Measurements from ENCODE around the gene CCDC92. TPM values are rescaled to one million over a fixed set of nuclear protein-coding genes. Genes with fewer than 3 reads are reported as not detected.

Gene CCDC92
- total RNA-seq, 1 donor from 2014 or later: 25.9 TPM

DNA sequence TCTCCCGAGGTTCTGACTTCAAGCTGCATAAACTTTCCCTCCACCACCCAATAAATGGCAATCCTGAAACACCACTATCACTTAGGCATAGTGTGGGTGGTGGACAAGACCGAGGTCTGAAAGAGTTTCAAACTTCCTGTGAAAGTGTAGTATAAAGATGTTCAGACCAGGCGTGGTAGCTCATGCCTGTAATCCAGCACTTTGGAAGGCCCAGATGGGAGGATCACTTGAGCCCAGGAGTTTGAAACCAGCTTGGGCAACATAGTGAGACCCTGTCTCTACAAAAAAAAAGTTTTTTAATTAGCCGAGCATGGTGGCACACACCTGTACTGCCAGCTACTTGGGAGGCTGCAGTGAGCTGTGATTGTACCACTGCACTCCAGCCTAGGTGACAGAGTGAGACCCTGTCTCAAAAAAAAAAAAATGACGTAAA, 61.9 kb downstream of the CCDC92 start:
- TF ChIP-seq, protein P1, sequence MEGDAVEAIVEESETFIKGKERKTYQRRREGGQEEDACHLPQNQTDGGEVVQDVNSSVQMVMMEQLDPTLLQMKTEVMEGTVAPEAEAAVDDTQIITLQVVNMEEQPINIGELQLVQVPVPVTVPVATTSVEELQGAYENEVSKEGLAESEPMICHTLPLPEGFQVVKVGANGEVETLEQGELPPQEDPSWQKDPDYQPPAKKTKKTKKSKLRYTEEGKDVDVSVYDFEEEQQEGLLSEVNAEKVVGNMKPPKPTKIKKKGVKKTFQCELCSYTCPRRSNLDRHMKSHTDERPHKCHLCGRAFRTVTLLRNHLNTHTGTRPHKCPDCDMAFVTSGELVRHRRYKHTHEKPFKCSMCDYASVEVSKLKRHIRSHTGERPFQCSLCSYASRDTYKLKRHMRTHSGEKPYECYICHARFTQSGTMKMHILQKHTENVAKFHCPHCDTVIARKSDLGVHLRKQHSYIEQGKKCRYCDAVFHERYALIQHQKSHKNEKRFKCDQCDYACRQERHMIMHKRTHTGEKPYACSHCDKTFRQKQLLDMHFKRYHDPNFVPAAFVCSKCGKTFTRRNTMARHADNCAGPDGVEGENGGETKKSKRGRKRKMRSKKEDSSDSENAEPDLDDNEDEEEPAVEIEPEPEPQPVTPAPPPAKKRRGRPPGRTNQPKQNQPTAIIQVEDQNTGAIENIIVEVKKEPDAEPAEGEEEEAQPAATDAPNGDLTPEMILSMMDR (conservative IDR thresholded peaks at IDR 0.05; ENCODE audit: low read depth, low read length): no peak
- H3K4me3 ChIP-seq (ENCODE audit: low read depth, low read length): no peak overlapping the region
- no peak for DNase-seq (ENCODE audit: low read depth)

DNA sequence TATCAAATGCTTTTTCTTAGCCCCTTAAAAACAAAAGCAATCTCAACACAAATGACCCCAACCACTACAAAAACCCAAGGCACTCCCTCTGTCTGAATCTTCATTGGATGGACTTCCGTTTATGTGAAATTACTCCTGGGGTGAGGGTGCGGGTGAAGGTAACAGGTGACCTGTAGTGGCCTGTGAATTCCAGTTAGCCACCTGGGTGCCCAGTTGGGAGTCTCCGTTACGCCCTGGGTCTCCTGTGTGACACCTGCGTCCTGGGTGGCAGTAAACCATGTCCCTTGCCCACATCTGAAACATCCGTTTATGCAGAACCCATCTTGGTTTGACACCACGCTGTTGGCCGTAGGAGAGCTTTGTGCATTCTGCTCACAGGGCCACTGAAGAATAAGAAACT, 62.6 kb downstream of the CCDC92 start:
- no peak for DNase-seq (ENCODE audit: low read depth)
- TF ChIP-seq, protein P1 (conservative IDR thresholded peaks at IDR 0.05; ENCODE audit: low read depth, low read length): no peak

DNA sequence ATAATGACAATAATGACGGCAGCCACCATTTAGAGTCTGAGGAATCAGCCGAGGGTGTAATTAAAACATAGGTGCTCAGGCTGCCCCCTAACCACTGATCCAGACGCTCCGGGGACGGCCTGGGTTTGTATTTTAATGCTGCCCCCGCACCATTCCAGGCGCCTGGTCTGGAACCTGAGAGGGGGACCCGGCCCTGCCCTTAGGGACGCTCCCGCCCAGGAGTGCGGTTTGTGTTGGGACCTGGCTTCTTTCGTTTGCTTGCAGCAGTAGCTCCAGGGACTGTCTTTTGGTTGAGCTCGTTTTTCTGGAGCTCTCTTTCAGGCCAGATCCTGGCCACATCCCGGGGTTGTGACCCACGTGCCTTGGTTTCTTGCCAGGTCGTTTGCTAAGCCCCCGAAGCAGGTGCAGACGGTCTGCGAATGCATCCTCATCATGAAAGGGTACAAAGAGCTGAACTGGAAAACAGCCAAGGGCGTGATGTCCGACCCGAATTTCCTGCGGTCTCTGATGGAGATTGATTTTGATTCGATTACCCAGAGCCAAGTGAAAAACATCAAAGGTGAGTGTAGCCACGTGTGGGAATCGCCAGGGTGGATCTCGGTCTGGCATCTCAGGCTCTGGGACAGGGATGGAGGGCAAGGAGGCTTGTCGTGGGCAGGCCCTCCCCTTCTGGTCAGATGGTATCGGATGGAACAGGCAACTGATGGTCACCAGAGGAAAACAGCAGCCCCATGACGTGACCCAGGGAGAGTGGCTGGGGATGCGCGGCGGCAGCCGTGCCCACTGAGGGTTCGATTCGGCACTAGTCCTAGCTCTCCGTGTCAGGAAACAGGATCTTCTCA, 63.5 kb downstream of the CCDC92 start:
- TF ChIP-seq, protein P1 (conservative IDR thresholded peaks at IDR 0.05; ENCODE audit: low read depth, low read length): no peak
- H3K4me3 ChIP-seq (ENCODE audit: low read depth, low read length): no peak overlapping the region
- DNase-seq (ENCODE audit: low read depth): no peak

More for the DNA sequence above, 62.6 kb downstream of the CCDC92 start:
- no peak overlapping the region for H3K4me3 ChIP-seq (ENCODE audit: low read depth, low read length)

DNA sequence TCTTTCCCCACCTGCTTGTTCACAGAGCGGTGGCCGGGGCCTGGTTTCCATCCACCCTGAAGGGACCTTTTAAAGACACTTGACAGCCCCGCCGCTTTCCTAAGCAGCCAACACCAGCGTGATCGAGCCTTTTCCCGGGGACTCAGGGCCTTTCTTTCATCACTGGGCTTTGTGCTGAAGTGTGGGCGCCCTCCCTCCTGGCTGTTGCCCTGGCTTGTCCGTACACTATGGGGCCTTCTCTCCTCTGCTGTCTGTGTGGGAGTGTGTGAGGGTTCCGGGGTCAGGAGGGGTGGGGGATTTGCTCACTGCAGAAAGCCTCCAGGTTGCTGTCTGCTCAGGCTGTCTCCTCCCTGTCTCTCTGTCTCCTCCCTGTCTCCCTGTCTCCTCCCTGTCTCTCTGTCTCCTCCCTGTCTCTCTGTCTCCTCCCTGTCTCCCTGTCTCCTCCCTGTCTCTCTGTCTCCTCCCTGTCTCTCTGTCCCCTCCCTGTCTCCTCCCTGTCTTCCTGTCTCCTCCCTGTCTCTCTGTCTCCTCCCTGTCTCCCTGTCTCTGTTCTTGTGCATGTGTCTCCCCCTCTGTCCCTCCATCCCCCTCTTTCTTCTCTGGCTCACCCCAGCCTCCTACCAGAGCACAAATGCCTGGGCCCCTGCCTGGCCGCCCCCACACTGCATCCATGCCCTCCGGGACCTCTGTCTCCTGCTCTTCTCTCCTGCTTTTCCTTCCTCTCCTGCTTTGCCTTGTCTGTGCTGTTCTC, 64.7 kb downstream of the CCDC92 start:
- TF ChIP-seq, protein P1 (conservative IDR thresholded peaks at IDR 0.05; ENCODE audit: low read depth, low read length): no peak
- no peak overlapping the region for H3K4me3 ChIP-seq (ENCODE audit: low read depth, low read length)
- DNase-seq (ENCODE audit: low read depth): no peak

DNA sequence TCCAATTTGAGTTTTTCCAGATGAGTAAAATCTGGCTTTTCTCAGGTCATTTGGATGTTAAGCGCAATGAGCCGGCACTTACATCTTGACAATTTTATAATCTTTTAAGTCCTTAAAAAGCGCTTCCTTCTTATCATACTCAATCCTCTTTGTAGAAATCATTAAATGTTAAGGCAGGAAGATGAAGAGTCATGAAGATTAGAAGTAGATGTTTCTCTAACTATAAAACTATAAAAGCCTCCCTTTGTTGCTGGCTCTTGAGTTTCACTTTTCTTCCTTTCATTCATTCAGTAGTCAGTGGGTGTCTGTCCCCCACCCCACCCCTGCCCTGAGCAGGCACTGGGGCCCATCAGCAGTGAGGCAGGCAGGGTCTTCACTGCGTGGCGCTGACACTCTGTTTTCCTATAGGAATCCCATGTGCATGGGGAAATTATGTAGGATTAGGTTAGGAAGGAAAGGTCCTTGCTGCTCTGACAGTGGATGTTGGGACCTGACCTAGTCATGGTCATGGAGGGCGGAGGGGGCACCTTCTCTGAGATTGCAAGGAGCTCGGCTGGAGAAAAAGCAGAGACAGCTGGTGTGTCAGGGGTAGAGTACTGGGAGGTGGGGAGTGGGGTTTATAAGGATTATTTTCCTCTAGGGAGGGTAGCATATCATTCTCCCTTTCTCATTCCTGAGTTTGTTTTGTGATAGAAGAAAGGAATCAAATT, 65.8 kb downstream of the CCDC92 start:
- TF ChIP-seq, protein P1 (conservative IDR thresholded peaks at IDR 0.05; ENCODE audit: low read depth, low read length): no peak

DNA sequence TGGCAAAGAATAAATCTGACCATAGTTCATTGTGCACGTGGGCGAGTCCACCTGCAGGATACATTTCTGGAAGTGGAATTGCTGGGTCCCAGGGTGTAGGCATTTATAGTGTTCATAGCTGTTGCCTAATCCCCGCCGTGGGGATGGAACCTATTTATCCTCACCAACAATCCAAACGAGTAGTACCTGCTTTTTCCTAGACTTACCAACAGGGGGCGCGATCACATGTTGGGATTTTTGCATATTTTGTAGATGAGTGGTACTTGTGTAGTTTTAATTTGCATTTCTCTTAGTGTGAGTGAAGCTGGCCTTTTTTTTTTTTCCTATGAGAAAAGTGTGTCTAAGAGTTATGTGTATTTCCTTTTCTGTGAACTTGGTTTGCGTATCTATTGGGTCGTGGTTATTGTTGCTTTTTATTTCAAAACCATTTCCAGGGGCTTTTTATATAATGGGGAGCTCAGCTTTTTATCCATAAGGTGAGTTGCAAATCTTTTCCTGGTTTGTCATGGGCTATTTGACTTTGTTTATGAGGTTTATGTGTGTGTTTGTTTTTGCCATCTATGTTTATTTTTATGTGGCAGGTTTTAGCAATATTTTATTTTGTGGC, 67.2 kb downstream of the CCDC92 start:
- H3K4me3 ChIP-seq (ENCODE audit: low read depth, low read length): no peak overlapping the region
- peak; percentile 40 for DNase-seq (ENCODE audit: low read depth)
- TF ChIP-seq, protein P1 (conservative IDR thresholded peaks at IDR 0.05; ENCODE audit: low read depth, low read length): peak; percentile 90

More for the DNA sequence above, 65.8 kb downstream of the CCDC92 start:
- no peak for DNase-seq (ENCODE audit: low read depth)
- no peak overlapping the region for H3K4me3 ChIP-seq (ENCODE audit: low read depth, low read length)
